ENCODE results near the gene FOXL1.

The FOXL1 gene

GRCh38 chr16:86549076-86549892 is 29.1 kb upstream of the FOXL1 start:
- no peak for DNase-seq (ENCODE audit: low read depth in 1 of 2, low spot score in 1 of 2)

- no peak for DNase-seq (ENCODE audit: low read depth in 1 of 2, low spot score in 1 of 2)
These were observed 28.5 kb upstream of the FOXL1 start for GRCh38 chr16:86549893-86550190.

GRCh38 chr16:86550281-86550680 is 28.1 kb upstream of the FOXL1 start:
- DNase-seq (ENCODE audit: low read depth in 1 of 2, low spot score in 1 of 2) = no peak

- no peak for DNase-seq (ENCODE audit: low read depth in 1 of 2, low spot score in 1 of 2)
These were observed 25.0 kb upstream of the FOXL1 start for GRCh38 chr16:86553356-86553755.

GRCh38 chr16:86554599-86554916 is 23.8 kb upstream of the FOXL1 start:
- no peak for DNase-seq (ENCODE audit: low read depth in 1 of 2, low spot score in 1 of 2)

GRCh38 chr16:86554917-86555703 is 23.2 kb upstream of the FOXL1 start, which contains the start of gene MTHFSD:
Gene MTHFSD (minus strand): TSS chr16:86555235. CDS start chr16:86555184, 51 bp downstream.
- peak; percentile 93 to 96 for DNase-seq (ENCODE audit: low read depth in 1 of 2, low spot score in 1 of 2)

- DNase-seq (ENCODE audit: low read depth in 1 of 2, low spot score in 1 of 2) = no peak
These were observed 22.7 kb upstream of the FOXL1 start for GRCh38 chr16:86555704-86556075.

- no peak for DNase-seq (ENCODE audit: low read depth in 1 of 2, low spot score in 1 of 2)
These were observed 21.8 kb upstream of the FOXL1 start for GRCh38 chr16:86556576-86556975.

GRCh38 chr16:86557587-86557986 is 20.8 kb upstream of the FOXL1 start:
- DNase-seq (ENCODE audit: low read depth in 1 of 2, low spot score in 1 of 2) = no peak

GRCh38 chr16:86558355-86559193 is 19.8 kb upstream of the FOXL1 start:
- no peak for DNase-seq (ENCODE audit: low read depth in 1 of 2, low spot score in 1 of 2)

GRCh38 chr16:86559802-86560305 is 18.5 kb upstream of the FOXL1 start:
- no peak for DNase-seq (ENCODE audit: low read depth in 1 of 2, low spot score in 1 of 2)

GRCh38 chr16:86562356-86562755 is 16.0 kb upstream of the FOXL1 start:
- no peak for DNase-seq (ENCODE audit: low read depth in 1 of 2, low spot score in 1 of 2)

- DNase-seq (ENCODE audit: low read depth in 1 of 2, low spot score in 1 of 2) = peak; percentile 71
These were observed 14.6 kb upstream of the FOXL1 start for GRCh38 chr16:86563469-86564345.

GRCh38 chr16:86565181-86565631 is 13.1 kb upstream of the FOXL1 start:
- DNase-seq (ENCODE audit: low read depth in 1 of 2, low spot score in 1 of 2) = no peak

- DNase-seq (ENCODE audit: low read depth in 1 of 2, low spot score in 1 of 2) = no peak
These were observed 12.5 kb upstream of the FOXL1 start for GRCh38 chr16:86565644-86566511.

- no peak for DNase-seq (ENCODE audit: low read depth in 1 of 2, low spot score in 1 of 2)
These were observed 11.8 kb upstream of the FOXL1 start, which contains the start of gene FOXC2 for GRCh38 chr16:86566601-86566965. Gene FOXC2 (plus strand): TSS chr16:86566829. CDS start chr16:86567336, 507 bp downstream.

GRCh38 chr16:86566966-86567700 is 11.2 kb upstream of the FOXL1 start:
- DNase-seq (ENCODE audit: low read depth in 1 of 2, low spot score in 1 of 2) = no peak

- no peak for DNase-seq (ENCODE audit: low read depth in 1 of 2, low spot score in 1 of 2)
These were observed 10.4 kb upstream of the FOXL1 start for GRCh38 chr16:86567701-86568581.
